ENCODE data around the gene SAMD15. TPM values are rescaled to one million over a fixed set of nuclear protein-coding genes. Genes with fewer than 3 reads are reported as not detected.
"Not testable (repeated sequence)": the region's sequence is repeated elsewhere in the genome, so short reads cannot be mapped to it uniquely, and the experiment has no call there.

Gene SAMD15
- total RNA-seq, 4 donors from 2014 or later: 0.35 to 1.7 TPM; not detected in 2

DNA sequence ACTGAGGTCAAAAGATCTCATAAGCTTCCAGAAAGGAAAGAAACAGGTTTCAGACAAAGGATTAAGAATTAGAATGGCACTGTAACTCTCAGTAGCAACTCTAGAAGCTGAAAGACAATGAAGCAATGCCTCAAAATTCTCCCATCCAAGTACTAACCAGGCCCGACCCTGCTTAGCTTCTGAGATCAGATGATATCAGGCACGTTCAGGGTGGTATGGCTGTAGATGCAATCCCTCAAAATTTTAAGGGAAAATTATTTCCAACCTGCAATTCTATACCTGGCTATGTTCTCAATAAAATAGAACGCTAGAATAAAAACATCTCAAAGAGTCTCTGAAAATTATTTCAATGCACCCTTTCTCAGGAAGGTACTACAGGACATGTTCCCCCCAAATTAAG, 26.6 kb downstream of the SAMD15 start:
- Histone ChIP-seq H3K27ac (no peak overlapping the region), H3K4me1 (no peaks in the 10 kb centered on the region), H3K36me3 (no peaks in the 10 kb centered on the region), H3K4me3 (no peak overlapping the region), H3K9me3 (no peaks in the 10 kb centered on the region), H3K27me3 (no peaks in the 10 kb centered on the region)
- no peak for DNase-seq
- TF ChIP-seq POLR2A (IDR thresholded peaks at IDR 0.05): no peak
- no peak for TF ChIP-seq CTCF (IDR thresholded peaks at IDR 0.05)

GRCh38 chr14:77406086-77406485, 28.9 kb downstream of the SAMD15 start:
- H3K27me3 ChIP-seq: no peaks in the 10 kb centered on the region
- no peaks in the 10 kb centered on the region for H3K9me3 ChIP-seq
- TF ChIP-seq CTCF (IDR thresholded peaks at IDR 0.05) (no peak), POLR2A (IDR thresholded peaks at IDR 0.05) (no peak)
- no peaks in the 10 kb centered on the region for H3K36me3 ChIP-seq
- no peak overlapping the region for H3K4me3 ChIP-seq
- H3K4me1 ChIP-seq: no peaks in the 10 kb centered on the region
- no peak for DNase-seq
- no peak overlapping the region for H3K27ac ChIP-seq

DNA sequence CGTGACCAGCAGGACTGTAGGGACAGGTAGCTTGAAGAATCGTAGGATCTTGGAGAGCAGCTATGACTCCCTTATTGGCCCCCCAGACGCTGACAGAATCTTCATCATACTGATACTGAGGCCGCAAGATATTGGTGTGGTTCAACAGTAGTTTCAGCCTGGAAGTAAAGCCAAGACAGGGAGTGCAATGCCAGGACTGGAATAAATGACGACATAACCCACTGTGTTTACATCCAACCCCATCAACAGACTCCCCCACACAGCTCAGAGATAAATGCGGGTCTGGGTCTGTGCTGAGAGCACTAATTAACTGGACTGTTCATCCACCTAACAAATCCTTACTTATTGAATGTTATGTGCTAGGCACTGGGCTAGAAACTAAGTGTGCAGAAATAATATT, 29.5 kb downstream of the SAMD15 start:
- Histone ChIP-seq H3K27me3 (no peaks in the 10 kb centered on the region), H3K9me3 (no peaks in the 10 kb centered on the region), H3K27ac (no peak overlapping the region), H3K36me3 (no peaks in the 10 kb centered on the region), H3K4me1 (no peaks in the 10 kb centered on the region), H3K4me3 (no peak overlapping the region)
- no peak for TF ChIP-seq POLR2A (IDR thresholded peaks at IDR 0.05)
- no peak for TF ChIP-seq CTCF (IDR thresholded peaks at IDR 0.05)
- DNase-seq: no peak

DNA sequence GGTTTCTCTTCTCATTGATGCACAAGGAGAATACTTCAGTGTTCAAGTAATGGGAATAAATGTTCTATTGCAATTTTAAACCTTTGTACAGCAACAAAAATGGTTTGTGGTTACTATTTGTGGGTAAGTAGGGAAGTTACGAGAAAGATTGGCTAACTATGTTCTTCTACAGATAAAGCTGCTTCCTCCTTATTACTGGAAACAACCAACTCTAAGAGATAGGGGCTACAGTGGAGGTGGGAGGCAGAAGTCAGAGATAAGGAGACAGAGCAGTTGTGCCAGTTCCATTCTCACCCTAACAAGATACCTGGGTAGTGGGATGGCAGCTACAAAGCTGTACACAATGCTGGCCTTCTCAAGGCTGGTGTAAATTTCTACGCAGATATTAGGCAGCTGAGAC, 30.0 kb downstream of the SAMD15 start:
- Histone ChIP-seq H3K4me1 (no peaks in the 10 kb centered on the region), H3K9me3 (no peaks in the 10 kb centered on the region), H3K36me3 (no peaks in the 10 kb centered on the region), H3K27me3 (no peaks in the 10 kb centered on the region), H3K27ac (no peak overlapping the region), H3K4me3 (no peak overlapping the region)
- no peak for DNase-seq
- TF ChIP-seq POLR2A (IDR thresholded peaks at IDR 0.05) (no peak), CTCF (IDR thresholded peaks at IDR 0.05) (no peak)

- no peak for TF ChIP-seq POLR2A (IDR thresholded peaks at IDR 0.05)
- peak in 4 of 6 experiments; percentile 6 to 48 (median 33) for TF ChIP-seq CTCF (IDR thresholded peaks at IDR 0.05)
- peak in 1 of 3 donors; percentile 56 for DNase-seq
- Histone ChIP-seq H3K4me1 (no peaks in the 10 kb centered on the region), H3K4me3 (no peak overlapping the region), H3K36me3 (no peaks in the 10 kb centered on the region), H3K27ac (no peak overlapping the region), H3K9me3 (no peaks in the 10 kb centered on the region), H3K27me3 (no peaks in the 10 kb centered on the region)
These were observed 32.0 kb downstream of the SAMD15 start for GRCh38 chr14:77409131-77409533.

- not testable (repeated sequence) for DNase-seq, H3K4me3 ChIP-seq, H3K36me3 ChIP-seq, H3K4me1 ChIP-seq, H3K27ac ChIP-seq, H3K27me3 ChIP-seq
- peaks cover 0 to 15% (median 3%) of the 10 kb centered on the region in 4 donors for H3K9me3 ChIP-seq
These were observed 38.3 kb downstream of the SAMD15 start for GRCh38 chr14:77415403-77416030.

- H3K27ac ChIP-seq, H3K4me3 ChIP-seq, H3K4me1 ChIP-seq, H3K27me3 ChIP-seq, DNase-seq, H3K36me3 ChIP-seq: not testable (repeated sequence)
- H3K9me3 ChIP-seq: peaks cover 0 to 15% (median 5%) of the 10 kb centered on the region in 4 donors
These were observed 38.9 kb downstream of the SAMD15 start for GRCh38 chr14:77416098-77416497.

All from Peyer's patch (tissue), 4 donors.